Measurements from ENCODE around the gene PLPP4.

- TF ChIP-seq MAX (IDR thresholded peaks at IDR 0.05; ENCODE audit: insufficient read depth, insufficient read length): no peak
- TF ChIP-seq POLR2A (IDR thresholded peaks at IDR 0.05; ENCODE audit: low read depth, low read length): no peak
- no peak for TF ChIP-seq EZH2 (IDR thresholded peaks at IDR 0.05; ENCODE audit: borderline replicate concordance, low read depth, low read length, severe bottlenecking)
- no peak for TF ChIP-seq POLR2AphosphoS5 (IDR thresholded peaks at IDR 0.05; ENCODE audit: insufficient read depth, low read depth, low read length)
- TF ChIP-seq CTCF (IDR thresholded peaks at IDR 0.05; ENCODE audit: extremely low read depth in 1 of 2, insufficient read depth in 1 of 2, low read depth in 1 of 2, low read length in 2 of 2): no peak
Observed at GRCh38 chr10:120474956-120475355, 17.9 kb downstream of the PLPP4 start.
